RWPE2 (cell line): ENCODE results near the gene NDUFS6.

ENCODE experiments used
- ATAC-seq: fragments of 200-7000 bp; cut with Tn5 transposase; 3 replicates; pipeline ENCODE4 v1.9.1; 2021; ENCODE audit warnings: low read depth
- DNase-seq: peaks from one replicate; pipeline ENCODE4 v3.0.0-alpha.2; 2020; ENCODE audit warnings: low spot score
- H3K27ac ChIP-seq: fragments of 450-650 bp; 2 replicates; pipeline ENCODE4 v1.5.1; 2017; ENCODE audit warnings: mild to moderate bottlenecking; ENCODE audit not compliant: poor library complexity, severe bottlenecking
- H3K27me3 ChIP-seq: fragments of 250-450 bp; sonication (Bioruptor Pico); 2 replicates; pipeline ENCODE4 v1.5.1; 2021; ENCODE audit warnings: mild to moderate bottlenecking, moderate library complexity; ENCODE audit not compliant: insufficient read depth, poor library complexity, severe bottlenecking
- H3K36me3 ChIP-seq: fragments of 250-450 bp; sonication (Bioruptor Pico); 2 replicates; pipeline ENCODE4 v1.5.1; 2020; ENCODE audit warnings: low read depth, mild to moderate bottlenecking, moderate library complexity
- H3K4me1 ChIP-seq: fragments of 250-450 bp; sonication (Bioruptor Pico); 2 replicates; pipeline ENCODE4 v1.5.1; 2021; ENCODE audit warnings: mild to moderate bottlenecking, moderate library complexity; ENCODE audit not compliant: insufficient read depth, poor library complexity, severe bottlenecking
- H3K4me3 ChIP-seq: fragments of 250-450 bp; sonication (Bioruptor Pico); 2 replicates; pipeline ENCODE4 v1.5.1; 2021; ENCODE audit warnings: mild to moderate bottlenecking, moderate library complexity; ENCODE audit not compliant: severe bottlenecking
- H3K9me3 ChIP-seq: fragments of 250-450 bp; sonication (Bioruptor Pico); 2 replicates; pipeline ENCODE4 v1.5.1; 2021; ENCODE audit warnings: mild to moderate bottlenecking, moderate library complexity; ENCODE audit not compliant: severe bottlenecking
- TF ChIP-seq, protein P1 (sequence below): fragments of 450-650 bp; IDR thresholded peaks from one replicate; pipeline ENCODE4 v1.5.1; 2017; ENCODE audit warnings: mild to moderate bottlenecking, moderate library complexity; ENCODE audit not compliant: poor library complexity, severe bottlenecking

The NDUFS6 gene

DNA sequence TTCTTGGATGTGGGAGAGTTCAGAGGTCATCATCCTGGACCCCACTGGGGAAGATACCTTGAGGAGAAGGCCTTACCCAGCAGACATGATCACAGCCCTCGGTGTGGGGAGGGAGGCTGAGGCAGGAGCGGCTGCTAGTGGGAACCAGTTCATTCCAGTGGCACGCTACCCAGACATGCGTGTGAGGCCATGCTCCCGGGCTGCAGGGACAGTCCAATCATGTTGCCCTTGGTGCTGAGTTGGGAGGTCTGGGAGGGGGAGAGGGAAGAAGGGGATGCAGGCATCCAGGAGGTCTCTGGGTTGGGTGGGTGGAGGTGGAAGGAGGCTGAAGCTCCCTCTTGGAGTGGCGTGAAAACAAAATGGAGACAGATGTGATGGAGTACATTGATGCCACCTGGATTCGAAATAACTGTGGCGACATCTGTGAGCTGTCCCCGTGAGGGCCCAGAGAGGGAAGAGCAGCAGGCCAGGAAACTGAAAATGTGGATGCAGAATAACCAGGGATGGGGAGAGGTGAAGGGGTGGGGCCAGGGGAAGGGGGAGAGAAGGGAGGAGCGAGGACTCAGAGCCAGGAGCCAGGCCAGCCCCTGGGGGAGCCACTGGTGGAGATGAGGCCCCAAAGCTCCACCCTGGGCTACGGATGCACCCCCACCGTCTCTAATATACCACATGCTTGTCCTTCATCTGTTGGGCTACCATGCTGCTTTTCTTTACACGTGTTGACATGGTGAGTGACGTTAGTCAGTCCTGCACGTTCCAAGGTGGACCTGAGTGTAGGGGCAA, 16.2 kb downstream of the NDUFS6 start:
- ATAC-seq (no peak), DNase-seq (no peak)
- Histone ChIP-seq H3K4me3 (no peak overlapping the region), H3K27me3 (no peaks in the 10 kb centered on the region), H3K36me3 (peaks cover 93% of the 10 kb centered on the region), H3K4me1 (peaks cover 4% of the 10 kb centered on the region), H3K27ac (no peak overlapping the region), H3K9me3 (no peaks in the 10 kb centered on the region)
- TF ChIP-seq, protein P1, sequence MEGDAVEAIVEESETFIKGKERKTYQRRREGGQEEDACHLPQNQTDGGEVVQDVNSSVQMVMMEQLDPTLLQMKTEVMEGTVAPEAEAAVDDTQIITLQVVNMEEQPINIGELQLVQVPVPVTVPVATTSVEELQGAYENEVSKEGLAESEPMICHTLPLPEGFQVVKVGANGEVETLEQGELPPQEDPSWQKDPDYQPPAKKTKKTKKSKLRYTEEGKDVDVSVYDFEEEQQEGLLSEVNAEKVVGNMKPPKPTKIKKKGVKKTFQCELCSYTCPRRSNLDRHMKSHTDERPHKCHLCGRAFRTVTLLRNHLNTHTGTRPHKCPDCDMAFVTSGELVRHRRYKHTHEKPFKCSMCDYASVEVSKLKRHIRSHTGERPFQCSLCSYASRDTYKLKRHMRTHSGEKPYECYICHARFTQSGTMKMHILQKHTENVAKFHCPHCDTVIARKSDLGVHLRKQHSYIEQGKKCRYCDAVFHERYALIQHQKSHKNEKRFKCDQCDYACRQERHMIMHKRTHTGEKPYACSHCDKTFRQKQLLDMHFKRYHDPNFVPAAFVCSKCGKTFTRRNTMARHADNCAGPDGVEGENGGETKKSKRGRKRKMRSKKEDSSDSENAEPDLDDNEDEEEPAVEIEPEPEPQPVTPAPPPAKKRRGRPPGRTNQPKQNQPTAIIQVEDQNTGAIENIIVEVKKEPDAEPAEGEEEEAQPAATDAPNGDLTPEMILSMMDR: no peak

DNA sequence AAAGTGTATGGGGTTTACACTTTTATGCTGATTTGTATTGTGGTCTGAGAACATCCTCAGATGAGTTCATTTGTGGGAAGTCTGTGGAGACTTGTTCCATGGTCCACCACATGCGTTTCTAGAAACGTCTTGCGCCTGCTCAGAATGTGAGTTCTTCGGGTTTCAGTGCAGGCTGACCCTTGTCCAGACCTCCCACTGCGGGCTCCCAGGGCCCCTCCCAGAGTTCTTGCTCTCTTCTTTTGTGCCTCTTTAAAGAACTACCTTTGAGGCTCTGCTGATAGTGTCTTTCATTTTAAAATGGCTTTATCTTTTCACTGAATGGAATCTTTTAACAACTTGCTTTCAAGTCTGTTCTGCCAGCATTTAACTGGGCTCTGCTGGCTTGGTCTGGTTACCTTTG, 17.6 kb downstream of the NDUFS6 start:
- no peaks in the 10 kb centered on the region for H3K27me3 ChIP-seq
- TF ChIP-seq, protein P1: no peak
- no peaks in the 10 kb centered on the region for H3K9me3 ChIP-seq
- H3K27ac ChIP-seq: no peak overlapping the region
- peaks cover 83% of the 10 kb centered on the region for H3K36me3 ChIP-seq
- H3K4me1 ChIP-seq: no peaks in the 10 kb centered on the region
- ATAC-seq: no peak
- DNase-seq: no peak
- H3K4me3 ChIP-seq: no peak overlapping the region

DNA sequence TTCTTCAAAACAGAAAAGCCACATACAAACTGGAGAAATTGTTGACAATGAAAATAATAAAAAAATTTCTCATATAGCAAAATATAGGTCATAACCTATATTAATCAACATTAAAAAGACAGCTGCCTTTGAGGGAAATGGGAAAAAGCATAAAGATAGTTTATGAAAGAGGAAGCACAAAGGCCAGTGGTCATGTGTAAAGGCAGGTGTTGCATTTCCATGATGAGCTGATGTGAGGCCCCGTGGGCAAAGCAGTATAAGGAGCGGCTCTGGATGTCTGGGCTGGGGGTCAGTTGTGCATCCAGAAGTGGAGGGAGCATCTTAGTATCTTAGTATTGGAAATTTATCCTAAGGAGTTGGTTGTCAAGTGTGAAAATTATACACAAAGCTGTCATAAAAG, 18.3 kb downstream of the NDUFS6 start:
- H3K27me3 ChIP-seq: no peaks in the 10 kb centered on the region
- TF ChIP-seq, protein P1: no peak
- no peak overlapping the region for H3K4me3 ChIP-seq
- no peaks in the 10 kb centered on the region for H3K4me1 ChIP-seq
- DNase-seq (no peak), ATAC-seq (no peak)
- no peaks in the 10 kb centered on the region for H3K9me3 ChIP-seq
- H3K27ac ChIP-seq: no peak overlapping the region
- peaks cover 80% of the 10 kb centered on the region for H3K36me3 ChIP-seq

DNA sequence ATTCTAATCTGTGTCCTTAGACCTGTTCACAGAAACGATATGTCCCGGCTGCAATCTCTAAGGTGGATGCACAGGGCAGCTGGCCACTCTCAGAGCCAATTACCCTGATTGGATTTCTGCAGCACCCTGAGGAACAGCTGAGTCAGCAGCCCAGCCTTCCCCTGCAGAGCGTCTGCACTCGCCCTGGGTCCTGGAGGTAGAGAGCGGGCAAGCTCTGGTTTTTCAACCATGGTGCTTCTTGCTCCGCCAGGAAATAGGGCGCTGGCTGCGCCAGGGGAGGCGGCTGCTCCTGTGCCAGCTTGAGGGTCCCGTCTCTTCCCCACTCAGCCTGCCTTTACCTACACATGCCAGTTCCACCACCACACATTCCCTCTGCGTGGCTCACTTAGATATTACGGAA, 19.2 kb downstream of the NDUFS6 start:
- Histone ChIP-seq H3K9me3 (no peaks in the 10 kb centered on the region), H3K4me3 (no peak overlapping the region), H3K36me3 (peaks cover 71% of the 10 kb centered on the region), H3K27me3 (no peaks in the 10 kb centered on the region), H3K4me1 (no peaks in the 10 kb centered on the region), H3K27ac (no peak overlapping the region)
- no peak for ATAC-seq
- DNase-seq: no peak
- TF ChIP-seq, protein P1: no peak

DNA sequence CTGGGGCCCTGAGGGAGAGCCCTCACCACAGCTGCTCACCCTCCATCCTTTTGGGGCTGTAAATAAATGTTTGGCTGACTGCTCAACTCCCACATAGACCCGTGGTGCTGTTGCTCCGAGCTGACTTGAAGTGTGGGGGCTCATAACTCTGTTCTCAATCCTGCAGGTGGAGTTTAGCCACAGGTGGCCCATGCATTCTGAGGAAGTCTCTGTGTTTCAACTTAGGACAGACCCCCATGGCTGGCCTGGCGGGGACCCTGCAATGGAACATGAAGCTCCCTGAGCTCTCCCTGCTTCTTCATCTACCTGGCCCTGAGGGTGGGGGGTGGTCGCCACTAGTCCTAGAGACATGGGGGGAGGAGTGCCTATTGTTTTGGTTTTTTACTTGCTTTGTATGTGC, 19.7 kb downstream of the NDUFS6 start:
- peaks cover 66% of the 10 kb centered on the region for H3K36me3 ChIP-seq

More for the DNA sequence above, 19.7 kb downstream of the NDUFS6 start:
- Histone ChIP-seq H3K27ac (no peak overlapping the region), H3K4me1 (no peaks in the 10 kb centered on the region), H3K9me3 (no peaks in the 10 kb centered on the region), H3K4me3 (no peak overlapping the region), H3K27me3 (no peaks in the 10 kb centered on the region)
- DNase-seq (peak; percentile 29), ATAC-seq (no peak)
- TF ChIP-seq, protein P1: no peak
